ENCODE results near the gene SLK.

GRCh38 chr10:103921248-103921647, 45.7 kb upstream of the SLK start:
- TF ChIP-seq, protein P1, sequence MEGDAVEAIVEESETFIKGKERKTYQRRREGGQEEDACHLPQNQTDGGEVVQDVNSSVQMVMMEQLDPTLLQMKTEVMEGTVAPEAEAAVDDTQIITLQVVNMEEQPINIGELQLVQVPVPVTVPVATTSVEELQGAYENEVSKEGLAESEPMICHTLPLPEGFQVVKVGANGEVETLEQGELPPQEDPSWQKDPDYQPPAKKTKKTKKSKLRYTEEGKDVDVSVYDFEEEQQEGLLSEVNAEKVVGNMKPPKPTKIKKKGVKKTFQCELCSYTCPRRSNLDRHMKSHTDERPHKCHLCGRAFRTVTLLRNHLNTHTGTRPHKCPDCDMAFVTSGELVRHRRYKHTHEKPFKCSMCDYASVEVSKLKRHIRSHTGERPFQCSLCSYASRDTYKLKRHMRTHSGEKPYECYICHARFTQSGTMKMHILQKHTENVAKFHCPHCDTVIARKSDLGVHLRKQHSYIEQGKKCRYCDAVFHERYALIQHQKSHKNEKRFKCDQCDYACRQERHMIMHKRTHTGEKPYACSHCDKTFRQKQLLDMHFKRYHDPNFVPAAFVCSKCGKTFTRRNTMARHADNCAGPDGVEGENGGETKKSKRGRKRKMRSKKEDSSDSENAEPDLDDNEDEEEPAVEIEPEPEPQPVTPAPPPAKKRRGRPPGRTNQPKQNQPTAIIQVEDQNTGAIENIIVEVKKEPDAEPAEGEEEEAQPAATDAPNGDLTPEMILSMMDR (IDR thresholded peaks at IDR 0.05; ENCODE audit: low read depth, low read length), result no peak
- TF ChIP-seq EZH2phosphoT487 (IDR thresholded peaks at IDR 0.05; ENCODE audit: low read depth), result no peak

Measured in OCI-LY3 (cell line).